NCI-H1417 treated with DMSO at 0.1 percent for 48 hours (cell line): Measurements from ENCODE around the gene LLGL2.
A peak's percentile ranks its signal among the peaks of the same experiment; 100 is the strongest.
"Not testable (repeated sequence)": the region's sequence is repeated elsewhere in the genome, so short reads cannot be mapped to it uniquely, and the experiment has no call there.

Experiments used
- DNase-seq: peaks from one replicate; lab custom pipeline; 2025; lab: John Stamatoyannopoulos, UW

The LLGL2 gene

GRCh38 chr17:75570772-75571171 lies 45.3 kb downstream of the LLGL2 start:
- DNase-seq, result no peak

- no peak for DNase-seq
These were observed 45.8 kb downstream of the LLGL2 start for GRCh38 chr17:75571197-75571884.

- no peak for DNase-seq
These were observed 46.4 kb downstream of the LLGL2 start for GRCh38 chr17:75571885-75572215.

- no peak for DNase-seq
These were observed 47.4 kb downstream of the LLGL2 start for GRCh38 chr17:75572713-75573539.

- no peak for DNase-seq
These were observed 48.1 kb downstream of the LLGL2 start for GRCh38 chr17:75573540-75573957.

- no peak for DNase-seq
These were observed 48.5 kb downstream of the LLGL2 start for GRCh38 chr17:75573994-75574393.

GRCh38 chr17:75574404-75575036 lies 49.0 kb downstream of the LLGL2 start:
- DNase-seq, result no peak

- no peak for DNase-seq
These were observed 49.7 kb downstream of the LLGL2 start for GRCh38 chr17:75575197-75575596.

GRCh38 chr17:75575728-75576127 lies 50.2 kb downstream of the LLGL2 start:
- no peak for DNase-seq

GRCh38 chr17:75576661-75577060 lies 51.2 kb downstream of the LLGL2 start:
- no peak for DNase-seq

- not testable (repeated sequence) for DNase-seq
These were observed 55.7 kb downstream of the LLGL2 start for GRCh38 chr17:75581121-75581725.

GRCh38 chr17:75583197-75583596 lies 57.7 kb downstream of the LLGL2 start:
- DNase-seq, result not testable (repeated sequence)

GRCh38 chr17:75584849-75585175 lies 59.3 kb downstream of the LLGL2 start:
- no peak for DNase-seq

GRCh38 chr17:75587675-75588595 lies 62.4 kb downstream of the LLGL2 start, which contains the start of gene MYO15B:
MYO15B (plus strand) TSS chr17:75587800; CDS start chr17:75588058, 258 bp downstream.
- no peak for DNase-seq

GRCh38 chr17:75588596-75589011 lies 63.1 kb downstream of the LLGL2 start:
- no peak for DNase-seq

GRCh38 chr17:75589012-75589918 lies 63.8 kb downstream of the LLGL2 start:
- DNase-seq, result peak; percentile 21

GRCh38 chr17:75589919-75590303 lies 64.4 kb downstream of the LLGL2 start:
- DNase-seq, result no peak

GRCh38 chr17:75590314-75590761 lies 64.8 kb downstream of the LLGL2 start:
- no peak for DNase-seq

- DNase-seq, result no peak
These were observed 65.6 kb downstream of the LLGL2 start for GRCh38 chr17:75590849-75591721.
